Epidermal melanocyte (primary cell): ENCODE results near the gene SUV39H2.
"Not testable (repeated sequence)": the region's sequence is repeated elsewhere in the genome, so short reads cannot be mapped to it uniquely, and the experiment has no call there.

Experiments
- DNase-seq: peaks from one replicate; pipeline ENCODE4 v3.0.0; 2011; ENCODE audit warnings: low spot score; ENCODE audit not compliant: insufficient read length

SUV39H2 gene

DNA sequence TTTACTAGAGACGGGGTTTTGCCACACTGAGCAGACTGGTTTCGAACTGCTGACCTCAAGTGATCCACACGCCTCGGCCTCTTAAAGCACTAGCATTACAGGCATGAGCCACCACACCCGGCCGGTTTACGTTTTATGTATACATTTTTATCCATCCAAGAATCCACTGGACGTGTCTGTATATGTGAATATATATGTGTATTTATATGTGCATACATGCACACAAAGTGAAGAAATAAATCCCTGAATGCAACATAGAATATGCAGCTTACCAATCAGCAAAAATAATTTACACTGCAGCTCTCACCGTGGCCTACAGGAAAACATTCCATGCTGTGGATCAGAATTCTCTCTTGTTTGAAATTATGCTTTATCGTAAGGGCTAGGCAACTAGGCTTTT is 51.9 kb downstream of the SUV39H2 start:
- DNase-seq, result no peak

DNA sequence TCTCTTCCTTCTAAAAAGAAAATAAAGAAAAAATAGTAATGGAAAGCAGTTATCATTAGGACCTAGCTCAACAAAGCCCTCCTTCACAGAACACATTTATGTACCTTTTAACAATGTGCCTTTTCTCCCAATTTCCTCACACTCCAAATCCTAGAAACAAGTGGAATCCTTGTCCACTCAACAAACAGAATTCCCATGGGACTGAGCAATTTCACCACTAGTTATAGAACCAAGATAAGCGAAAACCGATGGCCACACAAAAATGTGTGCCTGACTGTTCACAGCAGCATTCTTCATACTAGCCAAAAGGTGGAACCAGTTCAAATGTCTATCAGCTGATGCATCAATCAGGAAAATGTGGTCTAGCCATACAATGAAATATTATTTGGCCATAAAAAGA is 57.9 kb downstream of the SUV39H2 start:
- no peak for DNase-seq

DNA sequence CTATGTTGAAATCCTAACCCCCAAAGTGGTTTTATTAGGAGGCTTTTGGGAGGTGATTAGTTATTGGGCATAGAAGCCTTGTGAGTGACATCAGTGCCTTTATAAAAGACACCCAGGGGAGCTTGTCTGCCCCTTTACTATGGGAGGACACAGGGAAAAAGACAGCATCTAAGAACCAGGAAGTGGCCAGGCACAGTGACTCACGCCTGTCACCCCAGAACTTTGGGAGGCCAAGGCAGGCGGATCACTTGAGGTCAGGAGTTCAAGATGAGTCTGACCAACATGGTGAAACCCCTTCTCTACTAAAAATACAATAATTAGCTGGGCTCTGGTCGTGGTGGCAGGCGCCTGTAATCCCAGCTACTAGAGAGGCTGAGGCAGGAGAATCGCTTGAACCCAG is 60.3 kb downstream of the SUV39H2 start:
- DNase-seq, result not testable (repeated sequence)

DNA sequence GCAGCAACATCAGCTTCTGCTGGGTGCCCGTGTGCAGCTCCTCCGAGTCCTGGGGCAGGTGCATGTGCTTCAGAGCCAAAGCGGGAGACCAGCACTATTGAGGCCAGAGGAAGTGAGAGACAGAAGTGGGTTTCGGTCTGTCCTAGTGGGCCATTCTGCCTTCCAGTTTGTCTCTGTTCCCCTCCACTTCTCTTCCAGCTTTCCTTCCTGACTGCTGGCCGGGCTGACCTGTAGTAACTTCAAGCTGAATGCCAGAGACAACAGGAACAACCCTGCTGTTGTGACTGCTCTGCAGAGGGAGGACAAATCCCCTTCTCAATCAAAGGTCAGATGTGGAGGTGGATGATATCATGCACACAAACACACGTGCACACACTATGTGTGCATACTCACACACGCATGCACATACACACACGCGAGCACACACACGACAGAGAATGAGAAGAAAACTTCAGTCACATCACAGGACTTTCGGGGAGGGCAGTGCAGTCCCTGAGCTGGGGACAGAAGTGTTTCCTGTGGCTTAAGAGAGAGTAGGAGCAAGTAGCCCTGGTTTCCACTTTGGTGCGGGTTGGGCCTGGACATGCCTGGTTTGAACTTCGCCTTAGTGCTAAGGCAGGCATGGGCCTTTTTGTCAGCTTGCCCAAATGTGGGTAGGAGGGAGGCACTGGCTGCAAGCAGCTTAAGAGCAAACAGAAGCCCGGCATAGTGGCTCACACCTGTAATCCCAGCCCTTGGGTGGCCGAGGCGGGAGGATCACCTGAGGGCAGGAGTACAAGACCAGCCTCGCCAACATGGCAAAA is 63.7 kb downstream of the SUV39H2 start:
- DNase-seq, result not testable (repeated sequence)

DNA sequence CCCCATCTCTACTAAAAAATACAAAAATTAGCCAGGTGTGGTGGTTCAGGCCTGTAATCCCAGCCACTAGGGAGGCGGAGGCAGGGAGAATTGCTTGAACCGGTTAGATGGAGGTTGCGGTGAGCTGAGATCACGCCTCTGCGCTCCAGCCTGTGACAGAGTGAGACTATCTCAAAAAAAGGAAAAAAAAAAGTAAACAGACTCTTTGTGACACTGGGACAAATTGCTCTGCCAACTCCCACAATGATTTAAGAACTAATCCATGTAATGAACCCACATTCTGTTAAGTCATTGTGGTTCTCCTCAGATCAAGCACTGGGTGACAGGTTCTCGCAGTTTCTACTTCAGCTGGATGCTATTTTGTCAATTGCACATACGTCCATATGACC is 64.3 kb downstream of the SUV39H2 start:
- not testable (repeated sequence) for DNase-seq

DNA sequence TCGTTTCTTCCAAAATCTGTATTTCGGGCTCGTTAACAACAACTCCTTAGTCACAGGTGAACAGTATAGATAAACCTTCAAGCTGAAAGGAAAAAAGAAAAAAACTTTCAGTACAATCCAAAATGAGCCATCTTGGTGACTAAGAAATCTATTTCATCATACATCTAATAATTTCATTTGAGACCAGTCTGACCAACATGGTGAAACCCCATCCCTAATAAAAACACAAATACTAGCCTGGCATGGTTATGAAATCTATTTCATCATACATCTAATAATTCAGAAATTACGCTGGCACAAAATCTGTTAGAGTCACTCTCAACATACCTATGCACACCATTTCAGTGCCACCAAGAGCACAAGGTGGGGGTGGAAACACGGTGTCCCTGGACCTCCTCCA is 66.4 kb downstream of the SUV39H2 start:
- no peak for DNase-seq

DNA sequence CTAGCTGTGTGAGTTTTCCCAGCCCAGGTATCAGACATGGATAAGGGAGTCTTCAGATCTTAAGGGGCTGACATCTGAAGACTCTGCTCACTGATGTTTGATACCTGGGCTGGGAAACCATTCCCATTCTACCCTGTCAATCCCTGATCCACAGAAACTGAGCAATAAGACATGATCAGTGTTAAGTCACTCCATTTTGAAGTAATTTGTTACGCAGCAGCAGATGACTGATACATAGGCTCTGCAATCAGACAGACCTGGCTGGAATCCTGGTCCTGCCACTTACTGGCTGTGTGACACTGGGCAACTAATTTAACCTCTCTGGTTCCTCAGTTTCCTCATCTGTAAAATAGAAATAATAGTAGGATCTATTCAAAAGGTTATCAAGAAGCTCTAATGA is 68.6 kb downstream of the SUV39H2 start:
- no peak for DNase-seq

DNA sequence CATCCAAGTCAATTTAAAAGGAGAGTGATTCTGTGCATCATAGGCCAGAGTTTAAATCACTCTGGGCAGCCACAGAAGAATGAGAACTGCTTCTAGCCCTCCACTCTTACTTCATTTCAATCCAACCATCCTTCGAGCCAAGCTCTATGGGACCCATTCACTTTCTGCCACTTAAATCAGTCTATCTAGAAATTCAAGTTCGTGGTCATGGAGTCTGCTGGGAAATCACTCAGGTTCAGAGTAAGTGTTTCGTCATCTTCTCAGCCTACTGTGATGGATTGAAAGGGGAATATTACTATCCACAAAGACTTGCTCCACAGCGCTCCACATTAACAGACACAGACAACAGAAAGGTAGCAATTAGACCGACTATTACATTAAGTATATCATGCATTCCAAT is 70.6 kb downstream of the SUV39H2 start:
- DNase-seq, result no peak

DNA sequence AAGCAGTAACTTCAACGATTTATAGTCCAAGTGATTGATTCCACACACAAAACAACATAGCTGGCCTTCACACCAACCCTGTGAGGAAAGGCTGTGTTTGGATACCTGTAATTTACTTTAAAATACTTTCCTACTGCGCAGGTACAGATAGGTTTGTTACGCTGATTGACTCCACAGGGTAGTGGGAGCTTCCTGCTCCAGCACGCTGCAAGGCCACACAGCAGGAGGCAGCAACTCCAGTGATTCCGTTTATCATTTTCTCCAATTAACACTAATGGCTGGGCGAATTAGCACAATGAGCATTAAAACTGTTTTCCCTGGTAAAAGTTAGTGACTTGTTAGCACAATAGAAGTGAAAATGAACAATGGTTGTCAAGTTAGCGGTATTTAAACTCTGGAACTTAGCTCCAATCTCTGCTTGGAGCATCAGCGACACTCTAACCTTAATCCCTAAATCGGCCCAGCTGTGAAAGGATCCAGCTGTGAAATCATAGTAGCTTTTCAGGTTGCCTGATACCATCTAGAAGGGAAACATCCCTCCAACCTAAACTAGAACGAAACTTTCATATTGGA is 74.3 kb downstream of the SUV39H2 start:
- no peak for DNase-seq

DNA sequence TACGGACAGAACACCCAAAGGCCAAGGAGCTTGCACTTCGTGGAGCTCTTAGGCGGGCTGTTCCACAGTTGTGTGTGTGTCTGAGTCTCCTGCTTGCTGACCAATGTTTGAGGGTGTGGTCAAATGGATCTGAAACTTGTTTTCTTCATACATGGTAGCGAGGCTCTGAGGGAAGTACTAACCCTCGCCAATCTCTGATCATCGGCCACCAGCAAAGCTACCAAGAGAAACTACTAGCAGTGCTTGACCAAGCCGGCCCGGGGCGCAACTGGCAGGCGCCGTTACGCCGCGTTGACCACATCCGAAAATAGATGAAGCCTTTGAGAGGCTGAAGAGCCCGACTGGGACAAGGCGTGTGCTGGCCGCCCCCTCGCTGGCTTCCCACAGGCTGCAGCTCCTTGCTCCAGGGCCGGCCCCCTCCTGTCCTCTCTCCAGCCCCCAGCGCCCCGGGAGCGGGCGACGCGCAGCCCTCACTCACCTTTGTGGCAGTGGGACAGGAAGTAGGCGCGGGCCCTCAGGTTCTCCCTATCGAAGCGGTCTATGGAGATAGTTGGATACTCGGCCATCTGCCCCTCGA is 74.8 kb downstream of the SUV39H2 start:
- DNase-seq, result peak; percentile 38
